DMS153 treated with DMSO at 0.1 percent for 48 hours (cell line): Measurements from ENCODE around the gene GRPEL2.

Experiments
- DNase-seq: peaks from one replicate; lab custom pipeline; 2025; ENCODE audit not compliant: unreplicated experiment; lab: John Stamatoyannopoulos, UW

GRPEL2 gene

GRCh38 chr5:149317281-149318048 lies 27.8 kb upstream of the GRPEL2 start:
- DNase-seq, result no peak

- no peak for DNase-seq
Measured at GRCh38 chr5:149319174-149319573, 26.1 kb upstream of the GRPEL2 start.

GRCh38 chr5:149320791-149321330 lies 24.4 kb upstream of the GRPEL2 start:
- peak; percentile 18 for DNase-seq

GRCh38 chr5:149322518-149322917 lies 22.8 kb upstream of the GRPEL2 start:
- DNase-seq, result no peak

GRCh38 chr5:149323210-149323609 lies 22.1 kb upstream of the GRPEL2 start:
- DNase-seq, result no peak

DNA sequence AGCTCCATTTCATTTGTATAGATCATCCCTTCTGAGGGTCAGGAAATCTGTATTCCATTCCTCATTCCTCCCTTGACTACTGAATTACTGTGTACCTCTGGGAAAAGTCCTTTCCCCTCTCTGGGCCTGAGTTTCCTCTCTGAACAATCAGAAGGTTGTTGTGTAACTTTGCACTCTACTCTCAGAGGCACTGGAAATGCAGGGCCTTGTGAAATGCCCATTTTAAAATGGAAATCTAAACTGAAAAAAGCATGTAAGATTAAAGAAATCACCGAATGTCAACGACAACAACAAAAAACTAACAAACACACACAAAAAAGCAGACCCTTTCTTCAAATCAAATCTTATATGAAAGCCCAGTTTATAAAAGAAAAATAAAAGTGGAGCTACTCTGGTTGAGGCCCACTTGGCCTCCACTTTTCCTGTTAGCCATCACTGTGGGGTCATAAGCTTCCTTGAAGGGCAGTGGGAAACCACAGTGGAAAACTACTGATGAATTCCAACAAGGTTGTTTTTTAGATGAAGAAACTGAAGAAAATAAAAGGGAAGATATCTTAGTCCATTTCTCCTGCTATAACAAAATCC lies 21.6 kb upstream of the GRPEL2 start:
- no peak for DNase-seq

DNA sequence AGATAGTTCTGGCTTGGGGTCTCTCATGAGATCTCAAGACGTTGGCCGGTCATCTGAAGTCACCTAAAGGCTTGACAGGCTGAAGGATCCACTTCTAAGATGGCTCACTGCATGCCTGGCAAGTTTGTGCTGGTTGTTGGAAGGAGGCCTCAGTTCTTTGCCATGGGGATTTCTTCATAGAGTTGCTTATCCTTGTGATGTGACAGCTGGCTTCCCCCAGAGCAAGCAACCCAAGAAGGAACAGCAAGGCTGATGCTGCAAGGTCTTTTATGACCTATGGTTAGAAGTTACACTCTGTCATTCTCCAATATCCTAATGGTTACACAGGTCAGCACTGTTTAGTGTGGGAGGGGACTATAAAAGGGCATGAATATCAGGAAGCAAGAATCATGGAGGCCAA lies 20.7 kb upstream of the GRPEL2 start:
- no peak for DNase-seq

- DNase-seq, result no peak
Measured at GRCh38 chr5:149325166-149325735, 20.0 kb upstream of the GRPEL2 start.

DNA sequence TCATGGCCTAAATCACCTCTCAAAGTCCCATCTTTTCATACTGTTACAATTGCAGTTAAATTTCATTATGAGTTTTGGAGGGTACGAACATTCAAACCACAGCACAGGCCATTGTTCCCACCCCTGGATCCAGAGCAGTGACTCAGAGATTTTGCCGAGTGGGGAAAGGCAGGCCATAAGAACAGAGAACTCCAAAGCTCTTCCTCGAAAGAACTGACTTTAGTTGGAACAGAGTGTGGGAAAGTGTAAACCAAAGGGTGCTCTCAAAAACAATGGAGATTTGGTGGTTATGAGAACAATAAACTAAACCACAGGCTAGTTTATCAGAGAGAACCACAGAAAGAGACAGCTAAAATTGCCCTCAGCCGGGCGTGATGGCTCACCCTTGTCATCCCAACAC lies 19.4 kb upstream of the GRPEL2 start:
- DNase-seq, result no peak

GRCh38 chr5:149326611-149327010 lies 18.7 kb upstream of the GRPEL2 start:
- DNase-seq, result no peak

GRCh38 chr5:149328177-149328576 lies 17.1 kb upstream of the GRPEL2 start:
- no peak for DNase-seq

GRCh38 chr5:149333711-149334443 lies 11.4 kb upstream of the GRPEL2 start:
- DNase-seq, result no peak

GRCh38 chr5:149337736-149338135 lies 7.6 kb upstream of the GRPEL2 start:
- DNase-seq, result no peak

GRCh38 chr5:149338364-149338763 lies 6.9 kb upstream of the GRPEL2 start:
- no peak for DNase-seq

GRCh38 chr5:149340920-149341319 lies 4.4 kb upstream of the GRPEL2 start:
- DNase-seq, result no peak

GRCh38 chr5:149341876-149342275 lies 3.4 kb upstream of the GRPEL2 start:
- DNase-seq, result no peak

DNA sequence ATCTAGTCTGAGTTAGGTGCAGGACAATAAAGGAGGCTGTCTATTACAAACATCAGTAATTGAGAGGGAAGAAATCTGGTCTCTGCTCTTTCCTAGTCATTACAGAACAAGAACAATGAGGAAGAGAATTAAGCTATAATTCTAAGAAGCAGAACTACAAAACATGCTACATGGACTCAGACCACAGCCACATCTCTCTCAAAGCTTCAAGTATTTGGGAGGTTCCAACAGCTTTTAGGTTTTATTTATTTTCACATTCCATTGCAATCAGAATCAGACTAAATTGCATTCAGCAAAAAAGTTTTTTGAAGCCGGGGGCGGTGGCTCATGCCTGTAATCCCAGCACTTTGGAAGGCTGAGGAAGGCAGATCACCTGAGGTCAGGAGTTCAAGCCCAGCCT lies 1.1 kb upstream of the GRPEL2 start:
- no peak for DNase-seq

GRCh38 chr5:149345892-149346222 lies 558 bp downstream of the GRPEL2 start:
- no peak for DNase-seq

DNA sequence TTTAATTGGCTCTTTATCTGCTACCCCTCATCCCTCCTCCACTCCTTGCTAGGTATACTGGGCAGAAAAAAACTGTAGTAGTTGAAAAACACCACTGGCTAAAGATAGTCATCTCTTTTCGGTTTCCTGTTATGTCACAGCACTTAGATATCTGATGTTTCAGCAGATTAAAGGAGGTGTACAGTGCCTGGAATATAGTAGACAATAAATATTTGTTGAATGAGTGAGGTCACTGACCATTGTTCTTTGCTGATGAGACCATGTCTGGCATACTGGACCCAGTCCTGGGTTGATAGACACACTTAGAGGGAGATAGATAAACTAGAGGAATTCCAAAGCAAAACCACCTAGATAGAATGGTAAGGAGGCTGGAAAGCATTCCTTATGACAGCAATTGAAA lies 3.2 kb downstream of the GRPEL2 start:
- no peak for DNase-seq

- DNase-seq, result no peak
Measured at GRCh38 chr5:149349382-149349781, 4.1 kb downstream of the GRPEL2 start.

DNA sequence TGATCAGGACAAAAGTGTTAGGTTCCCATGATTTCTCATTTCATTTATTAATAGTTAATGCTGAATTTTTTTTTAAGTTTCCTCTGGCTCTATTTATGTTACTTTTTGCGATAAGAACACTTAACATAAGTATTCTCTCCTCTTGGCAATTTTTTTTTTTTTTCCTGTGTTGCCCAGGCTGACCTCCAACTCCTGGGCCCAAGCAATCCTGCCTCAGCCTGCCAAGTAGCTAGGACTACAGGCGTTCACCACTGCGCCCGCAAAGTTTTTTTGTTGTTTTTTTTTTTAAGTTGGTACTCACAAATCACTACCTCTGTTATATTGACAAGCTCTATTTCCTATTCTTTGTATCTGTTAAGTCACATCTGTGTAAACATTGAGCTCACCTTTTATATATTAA lies 6.9 kb downstream of the GRPEL2 start:
- DNase-seq, result no peak

GRCh38 chr5:149353911-149354310 lies 8.6 kb downstream of the GRPEL2 start:
- no peak for DNase-seq
